Stimulated activated naive CD8-positive, alpha-beta T cell treated with anti-CD3 and anti-CD28 coated beads, Interleukin-15, amount 100 ng/mL, for 72 hours (primary cell): ENCODE measurements around the gene ADGRL1.
A peak's percentile ranks its signal among the peaks of the same experiment; 100 is the strongest.

Experiments used
- ATAC-seq: fragments of 150-1000 bp; cut with Tn5 transposase; 2 replicates; pipeline ENCODE4 v1.10.0; 2021; ENCODE audit warnings: mild to moderate bottlenecking, moderate library complexity
- DNase-seq, 2 donors: peaks; one replicate each; pipeline ENCODE4 v3.0.0; 2021 to 2022
- H3K27ac Mint-ChIP-seq, 2 donors: one replicate each; pipeline ENCODE4 v1.8.0; 2022; ENCODE audit warnings: mild to moderate bottlenecking in 2 of 2, mixed read lengths in 2 of 2, moderate library complexity in 2 of 2
- H3K27me3 Mint-ChIP-seq: one replicate; pipeline ENCODE4 v1.8.0; 2022; ENCODE audit warnings: mixed read lengths
- H3K4me1 Mint-ChIP-seq: one replicate; pipeline ENCODE4 v1.8.0; 2022; ENCODE audit warnings: mild to moderate bottlenecking, mixed read lengths
- H3K4me3 Mint-ChIP-seq, 2 donors: one replicate each; pipeline ENCODE4 v1.8.0; 2022; ENCODE audit warnings: mild to moderate bottlenecking in 2 of 2, mixed read lengths in 2 of 2, moderate library complexity in 1 of 2
- H3K9me3 Mint-ChIP-seq, 2 donors: one replicate each; pipeline ENCODE4 v1.8.0; 2022; ENCODE audit warnings: mixed read lengths in 2 of 2

The ADGRL1 gene

GRCh38 chr19:14164724-14165493, 41.1 kb downstream of the ADGRL1 start:
- H3K27me3 Mint-ChIP-seq = no peaks in the 10 kb centered on the region
- H3K9me3 Mint-ChIP-seq = peaks cover 0 to 6% of the 10 kb centered on the region in 2 donors
- ATAC-seq = no peak
- no peak overlapping the region for H3K4me3 Mint-ChIP-seq
- no peak overlapping the region for H3K27ac Mint-ChIP-seq
- peaks cover 33% of the 10 kb centered on the region for H3K4me1 Mint-ChIP-seq
- no peak for DNase-seq

GRCh38 chr19:14164082-14164481, 41.9 kb downstream of the ADGRL1 start:
- Mint-ChIP-seq H3K27me3 (no peaks in the 10 kb centered on the region), H3K4me1 (peaks cover 33% of the 10 kb centered on the region)

GRCh38 chr19:14162871-14163297, 43.1 kb downstream of the ADGRL1 start:
- no peaks in the 10 kb centered on the region for H3K9me3 Mint-ChIP-seq
- no peak for ATAC-seq

More at GRCh38 chr19:14164082-14164481, 41.9 kb downstream of the ADGRL1 start:
- ATAC-seq = no peak
- no peak for DNase-seq
- Mint-ChIP-seq H3K27ac (peak overlapping the region in 1 of 2 donors; percentile 27), H3K4me3 (no peak overlapping the region), H3K9me3 (peaks cover 0 to 1% of the 10 kb centered on the region in 2 donors)

GRCh38 chr19:14161305-14161704, 44.7 kb downstream of the ADGRL1 start:
- no peaks in the 10 kb centered on the region for H3K9me3 Mint-ChIP-seq
- no peak overlapping the region for H3K4me3 Mint-ChIP-seq
- peak overlapping the region in 1 of 2 donors; percentile 63 for H3K27ac Mint-ChIP-seq
- H3K4me1 Mint-ChIP-seq = peaks cover 14% of the 10 kb centered on the region
- no peak for DNase-seq
- H3K27me3 Mint-ChIP-seq = no peaks in the 10 kb centered on the region
- ATAC-seq = no peak

More at GRCh38 chr19:14162871-14163297, 43.1 kb downstream of the ADGRL1 start:
- no peak overlapping the region for H3K4me3 Mint-ChIP-seq
- H3K27ac Mint-ChIP-seq = no peak overlapping the region
- peaks cover 29% of the 10 kb centered on the region for H3K4me1 Mint-ChIP-seq
- H3K27me3 Mint-ChIP-seq = no peaks in the 10 kb centered on the region
- no peak for DNase-seq

GRCh38 chr19:14160017-14160703, 45.8 kb downstream of the ADGRL1 start:
- ATAC-seq = no peak
- H3K9me3 Mint-ChIP-seq = no peaks in the 10 kb centered on the region
- H3K27ac Mint-ChIP-seq = no peak overlapping the region
- no peaks in the 10 kb centered on the region for H3K27me3 Mint-ChIP-seq
- H3K4me3 Mint-ChIP-seq = no peak overlapping the region
- peaks cover 3% of the 10 kb centered on the region for H3K4me1 Mint-ChIP-seq
- DNase-seq = no peak

- no peaks in the 10 kb centered on the region for H3K4me1 Mint-ChIP-seq
- no peaks in the 10 kb centered on the region for H3K27me3 Mint-ChIP-seq
- no peak for DNase-seq
- ATAC-seq = no peak
- H3K9me3 Mint-ChIP-seq = no peaks in the 10 kb centered on the region
- no peak overlapping the region for H3K4me3 Mint-ChIP-seq
- H3K27ac Mint-ChIP-seq = peak overlapping the region in 1 of 2 donors; percentile 88
These were observed 46.9 kb downstream of the ADGRL1 start for GRCh38 chr19:14159059-14159458.

GRCh38 chr19:14158276-14159023, 47.5 kb downstream of the ADGRL1 start:
- H3K27ac Mint-ChIP-seq = no peak overlapping the region
- H3K4me1 Mint-ChIP-seq = no peaks in the 10 kb centered on the region
- H3K9me3 Mint-ChIP-seq = no peaks in the 10 kb centered on the region
- ATAC-seq (no peak), DNase-seq (no peak)
- no peak overlapping the region for H3K4me3 Mint-ChIP-seq
- no peaks in the 10 kb centered on the region for H3K27me3 Mint-ChIP-seq

GRCh38 chr19:14156971-14157717, 48.8 kb downstream of the ADGRL1 start:
- Mint-ChIP-seq H3K27ac (no peak overlapping the region), H3K9me3 (no peaks in the 10 kb centered on the region), H3K4me1 (no peaks in the 10 kb centered on the region), H3K4me3 (no peak overlapping the region), H3K27me3 (no peaks in the 10 kb centered on the region)
- ATAC-seq = no peak
- no peak for DNase-seq

GRCh38 chr19:14156122-14156521, 49.8 kb downstream of the ADGRL1 start:
- H3K4me1 Mint-ChIP-seq = no peaks in the 10 kb centered on the region
- H3K4me3 Mint-ChIP-seq = no peak overlapping the region
- no peak for DNase-seq
- no peaks in the 10 kb centered on the region for H3K27me3 Mint-ChIP-seq
- no peak for ATAC-seq
- H3K27ac Mint-ChIP-seq = no peak overlapping the region
- H3K9me3 Mint-ChIP-seq = no peaks in the 10 kb centered on the region

- H3K9me3 Mint-ChIP-seq = no peaks in the 10 kb centered on the region
- no peaks in the 10 kb centered on the region for H3K27me3 Mint-ChIP-seq
- no peak overlapping the region for H3K27ac Mint-ChIP-seq
- DNase-seq (no peak), ATAC-seq (no peak)
- peaks cover 4% of the 10 kb centered on the region for H3K4me1 Mint-ChIP-seq
- no peak overlapping the region for H3K4me3 Mint-ChIP-seq
These were observed 50.6 kb downstream of the ADGRL1 start for GRCh38 chr19:14155371-14155770.

GRCh38 chr19:14152713-14153112, 53.3 kb downstream of the ADGRL1 start:
- H3K4me1 Mint-ChIP-seq = peaks cover 30% of the 10 kb centered on the region
- H3K4me3 Mint-ChIP-seq = no peak overlapping the region
- no peaks in the 10 kb centered on the region for H3K27me3 Mint-ChIP-seq
- no peaks in the 10 kb centered on the region for H3K9me3 Mint-ChIP-seq
- peak overlapping the region in 1 of 2 donors; percentile 72 for H3K27ac Mint-ChIP-seq
- no peak for ATAC-seq
- no peak for DNase-seq

GRCh38 chr19:14150770-14151661, 55.0 kb downstream of the ADGRL1 start:
- Mint-ChIP-seq H3K4me1 (peaks cover 41% of the 10 kb centered on the region), H3K4me3 (no peak overlapping the region), H3K27me3 (no peaks in the 10 kb centered on the region), H3K9me3 (no peaks in the 10 kb centered on the region), H3K27ac (peak overlapping the region in 1 of 2 donors; percentile 99)
- DNase-seq (no peak), ATAC-seq (peak; percentile 14)

GRCh38 chr19:14150041-14150769, 55.8 kb downstream of the ADGRL1 start:
- Mint-ChIP-seq H3K9me3 (no peaks in the 10 kb centered on the region), H3K4me3 (peak overlapping the region; percentile 91 to 93), H3K27ac (peak overlapping the region; percentile 99), H3K4me1 (peaks cover 49% of the 10 kb centered on the region), H3K27me3 (no peaks in the 10 kb centered on the region)
- ATAC-seq (peak; percentile 33), DNase-seq (no peak)

- peaks cover 50% of the 10 kb centered on the region for H3K4me1 Mint-ChIP-seq
- DNase-seq = peak; percentile 43 to 49
- peak overlapping the region; percentile 91 to 93 for H3K4me3 Mint-ChIP-seq
- peak; percentile 80 for ATAC-seq
- H3K27me3 Mint-ChIP-seq = no peaks in the 10 kb centered on the region
- peak overlapping the region; percentile 99 for H3K27ac Mint-ChIP-seq
- H3K9me3 Mint-ChIP-seq = no peaks in the 10 kb centered on the region
These were observed 56.4 kb downstream of the ADGRL1 start for GRCh38 chr19:14149509-14149994.
